Measurements from ENCODE around the gene PRELP. TPM values are rescaled to one million over a fixed set of nuclear protein-coding genes. Genes with fewer than 3 reads are reported as not detected.
"Not testable (repeated sequence)": the region's sequence is repeated elsewhere in the genome, so short reads cannot be mapped to it uniquely, and the experiment has no call there.

The PRELP gene
- total RNA-seq, 4 donors from 2014 or later, result 100 to 186 (median 165) TPM

DNA sequence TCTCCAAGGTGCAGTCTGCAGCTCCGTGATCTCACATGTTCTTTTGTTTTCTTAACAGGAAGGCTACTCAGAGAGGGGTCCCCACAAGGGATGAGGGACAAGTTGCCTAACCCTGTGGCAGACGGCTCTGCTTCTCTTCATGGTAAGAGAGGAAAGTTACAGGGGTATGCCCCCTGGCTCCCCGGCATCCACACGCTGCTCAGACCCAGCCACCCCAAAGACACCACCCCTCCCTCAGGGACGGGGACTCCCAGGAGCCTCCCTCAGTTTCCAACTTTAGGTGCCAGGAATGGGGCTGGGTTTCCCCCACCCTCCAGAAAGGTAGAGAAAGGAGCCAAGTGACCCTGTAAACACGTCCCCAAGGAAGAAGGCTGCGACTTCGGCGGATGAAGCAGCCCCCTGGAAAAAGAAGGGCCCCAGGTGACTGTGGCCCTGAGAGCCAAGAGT lies 38.0 kb downstream of the PRELP start:
- no peak for DNase-seq (ENCODE audit: extremely low spot score)
- intact Hi-C loops (cut with DNase I), result no loop called here
- no peak for TF ChIP-seq EP300 (IDR thresholded peaks at IDR 0.05)
- no peak for TF ChIP-seq POLR2A (IDR thresholded peaks at IDR 0.05; ENCODE audit: low read depth)
- TF ChIP-seq, protein P1, sequence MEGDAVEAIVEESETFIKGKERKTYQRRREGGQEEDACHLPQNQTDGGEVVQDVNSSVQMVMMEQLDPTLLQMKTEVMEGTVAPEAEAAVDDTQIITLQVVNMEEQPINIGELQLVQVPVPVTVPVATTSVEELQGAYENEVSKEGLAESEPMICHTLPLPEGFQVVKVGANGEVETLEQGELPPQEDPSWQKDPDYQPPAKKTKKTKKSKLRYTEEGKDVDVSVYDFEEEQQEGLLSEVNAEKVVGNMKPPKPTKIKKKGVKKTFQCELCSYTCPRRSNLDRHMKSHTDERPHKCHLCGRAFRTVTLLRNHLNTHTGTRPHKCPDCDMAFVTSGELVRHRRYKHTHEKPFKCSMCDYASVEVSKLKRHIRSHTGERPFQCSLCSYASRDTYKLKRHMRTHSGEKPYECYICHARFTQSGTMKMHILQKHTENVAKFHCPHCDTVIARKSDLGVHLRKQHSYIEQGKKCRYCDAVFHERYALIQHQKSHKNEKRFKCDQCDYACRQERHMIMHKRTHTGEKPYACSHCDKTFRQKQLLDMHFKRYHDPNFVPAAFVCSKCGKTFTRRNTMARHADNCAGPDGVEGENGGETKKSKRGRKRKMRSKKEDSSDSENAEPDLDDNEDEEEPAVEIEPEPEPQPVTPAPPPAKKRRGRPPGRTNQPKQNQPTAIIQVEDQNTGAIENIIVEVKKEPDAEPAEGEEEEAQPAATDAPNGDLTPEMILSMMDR (IDR thresholded peaks at IDR 0.05), result no peak
- TF ChIP-seq POLR2AphosphoS5 (IDR thresholded peaks at IDR 0.05), result no peak
- Histone ChIP-seq H3K9me3 (no peaks in the 10 kb centered on the region), H3K36me3 (no peaks in the 10 kb centered on the region), H3K27me3 (no peaks in the 10 kb centered on the region), H3K4me1 (peaks cover 40 to 81% (median 51%) of the 10 kb centered on the region in 4 donors), H3K27ac (replicated peaks in 1 of 4) (peak overlapping the region; percentile 78 to 86 (median 84)), H3K4me3 (peak overlapping the region in 3 of 4 donors; percentile 3 to 9 (median 6))
- 69% methylated on average over 8 of the region's 9 CpGs for WGBS

DNA sequence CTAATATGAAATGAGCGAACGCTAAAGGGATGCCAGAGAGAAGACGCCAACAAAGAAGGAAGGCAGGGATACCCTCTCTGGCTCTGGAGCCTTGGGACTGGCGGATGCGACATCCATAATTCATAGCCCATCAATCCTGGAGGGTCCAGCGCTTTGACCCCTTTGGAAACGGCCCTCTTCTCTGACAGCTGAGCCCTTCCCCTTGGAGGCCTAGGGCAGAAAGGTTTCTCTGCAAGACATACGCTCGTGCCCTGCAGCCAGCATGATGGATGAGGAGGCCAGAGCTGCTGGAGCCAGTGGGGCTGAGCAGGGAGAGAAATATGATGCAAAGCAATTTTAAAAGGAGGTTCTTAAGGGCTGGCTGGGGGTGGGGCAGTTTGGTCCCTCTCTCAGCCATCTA lies 40.6 kb downstream of the PRELP start:
- Histone ChIP-seq H3K9me3 (no peaks in the 10 kb centered on the region), H3K36me3 (no peaks in the 10 kb centered on the region), H3K4me3 (no peak overlapping the region), H3K27me3 (no peaks in the 10 kb centered on the region), H3K4me1 (peaks cover 33 to 92% (median 56%) of the 10 kb centered on the region in 4 donors), H3K27ac (replicated peaks in 1 of 4) (no peak overlapping the region)
- DNase-seq (ENCODE audit: extremely low spot score), result no peak
- intact Hi-C loops (cut with DNase I), result loop anchor here (5.0 kb wide), 1 partner anchor 41 kb away; no protein-coding TSS in a partner anchor
- TF ChIP-seq EP300 (IDR thresholded peaks at IDR 0.05) (no peak), POLR2AphosphoS5 (IDR thresholded peaks at IDR 0.05) (no peak), POLR2A (IDR thresholded peaks at IDR 0.05; ENCODE audit: low read depth) (no peak)
- TF ChIP-seq, protein P1 (IDR thresholded peaks at IDR 0.05), result no peak
- 78% methylated on average over 9 of the region's 9 CpGs for WGBS

DNA sequence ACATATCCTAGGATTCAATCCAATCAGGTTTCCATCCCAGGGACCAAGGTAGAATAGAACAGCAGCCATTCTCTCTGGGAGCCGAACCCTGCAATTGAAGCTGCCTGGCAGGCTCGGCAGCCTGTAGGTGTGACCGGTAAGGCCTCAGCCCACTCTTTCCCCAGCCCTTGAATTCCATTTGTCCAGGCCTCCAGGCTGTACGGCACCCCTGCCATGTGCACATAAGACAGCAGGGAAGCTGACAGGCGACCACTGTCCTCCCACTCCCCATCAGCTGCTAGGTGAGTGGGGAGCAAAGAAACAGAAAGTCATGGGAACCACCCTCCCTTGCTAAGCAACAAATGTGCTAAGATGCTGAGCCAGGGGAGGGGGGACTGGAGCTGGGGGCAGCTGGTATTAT lies 41.3 kb downstream of the PRELP start:
- H3K27me3 ChIP-seq, result no peaks in the 10 kb centered on the region
- H3K9me3 ChIP-seq, result no peaks in the 10 kb centered on the region
- H3K27ac ChIP-seq (replicated peaks in 1 of 4), result no peak overlapping the region
- WGBS, result 100% methylated on average over 2 of the region's 5 CpGs
- intact Hi-C loops (cut with DNase I), result loop anchor here (5.0 kb wide), 1 partner anchor 40 kb away; no protein-coding TSS in a partner anchor
- no peak for DNase-seq (ENCODE audit: extremely low spot score)
- H3K4me3 ChIP-seq, result no peak overlapping the region
- TF ChIP-seq, protein P1 (IDR thresholded peaks at IDR 0.05), result no peak
- no peak for TF ChIP-seq POLR2A (IDR thresholded peaks at IDR 0.05; ENCODE audit: low read depth)
- no peak for TF ChIP-seq EP300 (IDR thresholded peaks at IDR 0.05)
- TF ChIP-seq POLR2AphosphoS5 (IDR thresholded peaks at IDR 0.05), result no peak
- H3K36me3 ChIP-seq, result no peaks in the 10 kb centered on the region
- peaks cover 39 to 92% (median 56%) of the 10 kb centered on the region in 4 donors for H3K4me1 ChIP-seq

DNA sequence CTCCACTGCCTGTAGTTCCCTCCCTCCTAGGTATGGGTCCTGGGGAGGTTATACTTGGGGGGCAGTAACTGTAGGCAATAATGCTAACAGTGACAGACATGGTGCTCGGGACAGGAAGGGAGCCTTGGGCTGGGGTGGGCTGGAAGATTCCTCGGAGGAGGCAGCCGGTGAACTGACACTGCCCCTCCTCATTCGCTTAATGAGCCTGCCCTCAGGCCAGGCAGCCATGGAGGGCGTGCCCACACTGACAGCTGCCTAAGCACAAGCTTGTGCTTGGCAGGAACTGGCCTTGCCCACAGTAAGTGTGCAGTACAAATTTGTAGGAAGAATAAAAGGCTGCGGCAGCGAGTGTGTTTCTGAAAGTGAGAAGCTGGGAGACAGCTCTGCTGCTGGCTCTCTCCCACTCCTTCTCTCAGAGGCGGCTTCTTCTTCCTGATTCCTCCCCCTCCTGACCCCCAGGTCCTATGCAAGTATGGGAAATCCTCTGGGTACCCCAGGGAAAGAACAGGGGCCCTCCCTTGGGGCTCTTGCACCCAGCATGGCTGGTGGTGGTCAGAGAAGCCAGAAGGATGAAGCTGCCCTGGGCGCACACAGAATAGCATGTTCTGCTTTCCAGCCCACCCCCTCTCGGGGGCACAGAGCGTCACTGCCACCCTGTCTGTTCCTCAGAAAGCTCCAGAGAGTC lies 42.0 kb downstream of the PRELP start:
- 86% methylated on average over 11 of the region's 11 CpGs for WGBS
- Histone ChIP-seq H3K27me3 (no peaks in the 10 kb centered on the region), H3K27ac (replicated peaks in 1 of 4) (no peak overlapping the region), H3K4me1 (peaks cover 38 to 92% (median 56%) of the 10 kb centered on the region in 4 donors), H3K36me3 (no peaks in the 10 kb centered on the region), H3K4me3 (no peak overlapping the region), H3K9me3 (no peaks in the 10 kb centered on the region)
- no peak for TF ChIP-seq EP300 (IDR thresholded peaks at IDR 0.05)
- TF ChIP-seq, protein P1 (IDR thresholded peaks at IDR 0.05), result no peak
- TF ChIP-seq POLR2A (IDR thresholded peaks at IDR 0.05; ENCODE audit: low read depth), result no peak
- TF ChIP-seq POLR2AphosphoS5 (IDR thresholded peaks at IDR 0.05), result no peak
- intact Hi-C loops (cut with DNase I), result loop anchor here (5.0 kb wide), 1 partner anchor 40 kb away; no protein-coding TSS in a partner anchor
- no peak for DNase-seq (ENCODE audit: extremely low spot score)

DNA sequence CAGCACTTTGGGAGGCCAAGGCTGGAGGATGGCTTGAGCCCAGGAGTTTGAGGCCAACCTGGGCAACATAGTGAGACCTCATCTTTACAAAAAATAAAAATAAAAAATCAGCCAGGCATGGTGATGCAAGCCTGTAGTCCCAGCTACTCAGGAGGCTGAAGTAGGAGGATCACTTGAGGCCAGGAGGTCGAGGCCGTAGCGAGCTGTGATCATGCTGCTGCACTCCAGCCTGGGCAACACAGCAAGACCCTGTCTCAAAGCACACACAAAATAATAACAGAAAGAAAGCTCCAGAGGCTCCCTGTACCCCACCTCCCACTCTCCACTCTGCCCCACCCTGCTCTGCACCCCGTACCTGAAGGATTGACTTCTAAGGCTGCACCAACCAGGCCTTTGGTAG lies 42.5 kb downstream of the PRELP start:
- not testable (repeated sequence) for H3K9me3 ChIP-seq; DNase-seq (ENCODE audit: extremely low spot score); H3K27me3 ChIP-seq; H3K27ac ChIP-seq (replicated peaks in 1 of 4); H3K4me3 ChIP-seq; H3K36me3 ChIP-seq
- peaks cover 32 to 92% (median 56%) of the 10 kb centered on the region in 4 donors for H3K4me1 ChIP-seq
- WGBS, result 100% methylated on average over 3 of the region's 4 CpGs
- intact Hi-C loops (cut with DNase I), result loop anchor here (5.0 kb wide), 1 partner anchor 39 kb away; no protein-coding TSS in a partner anchor
